Measurements from ENCODE around the gene JAZF1.

- TF ChIP-seq CTCF (IDR thresholded peaks at IDR 0.05; ENCODE audit: low read depth, low read length, poor library complexity, severe bottlenecking) (no peak), EZH2phosphoT487 (IDR thresholded peaks at IDR 0.05; ENCODE audit: borderline replicate concordance, low read length) (no peak)
These were observed 165.4 kb downstream of the JAZF1 start for GRCh38 chr7:28015169-28015568.

Data from DOHH2 (cell line).